C4-2B (cell line): ENCODE results near the gene UVRAG.

Experiments used
- H3K27ac ChIP-seq: fragments of 450-650 bp; 2 replicates; pipeline ENCODE4 v1.5.1; 2017
- CTCF ChIP-seq: fragments of 450-650 bp; conservative IDR thresholded peaks from 2 replicates; pipeline ENCODE4 v1.5.1; 2017; ENCODE audit warnings: mild to moderate bottlenecking
- ZFX ChIP-seq: fragments of 450-650 bp; IDR thresholded peaks from 2 replicates; pipeline ENCODE4 v1.6.1; 2017

UVRAG gene

GRCh38 chr11:76158394-76159302, 343.6 kb downstream of the UVRAG start:
- H3K27ac ChIP-seq = no peak overlapping the region
- TF ChIP-seq CTCF (no peak), ZFX (no peak)

- no peak overlapping the region for H3K27ac ChIP-seq
Measured at GRCh38 chr11:76159303-76159937, 344.4 kb downstream of the UVRAG start.

GRCh38 chr11:76159983-76160661, 345.1 kb downstream of the UVRAG start:
- TF ChIP-seq ZFX (no peak), CTCF (no peak)
- no peak overlapping the region for H3K27ac ChIP-seq

More at GRCh38 chr11:76159303-76159937, 344.4 kb downstream of the UVRAG start:
- TF ChIP-seq CTCF = no peak
- no peak for TF ChIP-seq ZFX

- TF ChIP-seq ZFX (no peak), CTCF (no peak)
- H3K27ac ChIP-seq = no peak overlapping the region
Measured at GRCh38 chr11:76160856-76161255, 345.8 kb downstream of the UVRAG start.

DNA sequence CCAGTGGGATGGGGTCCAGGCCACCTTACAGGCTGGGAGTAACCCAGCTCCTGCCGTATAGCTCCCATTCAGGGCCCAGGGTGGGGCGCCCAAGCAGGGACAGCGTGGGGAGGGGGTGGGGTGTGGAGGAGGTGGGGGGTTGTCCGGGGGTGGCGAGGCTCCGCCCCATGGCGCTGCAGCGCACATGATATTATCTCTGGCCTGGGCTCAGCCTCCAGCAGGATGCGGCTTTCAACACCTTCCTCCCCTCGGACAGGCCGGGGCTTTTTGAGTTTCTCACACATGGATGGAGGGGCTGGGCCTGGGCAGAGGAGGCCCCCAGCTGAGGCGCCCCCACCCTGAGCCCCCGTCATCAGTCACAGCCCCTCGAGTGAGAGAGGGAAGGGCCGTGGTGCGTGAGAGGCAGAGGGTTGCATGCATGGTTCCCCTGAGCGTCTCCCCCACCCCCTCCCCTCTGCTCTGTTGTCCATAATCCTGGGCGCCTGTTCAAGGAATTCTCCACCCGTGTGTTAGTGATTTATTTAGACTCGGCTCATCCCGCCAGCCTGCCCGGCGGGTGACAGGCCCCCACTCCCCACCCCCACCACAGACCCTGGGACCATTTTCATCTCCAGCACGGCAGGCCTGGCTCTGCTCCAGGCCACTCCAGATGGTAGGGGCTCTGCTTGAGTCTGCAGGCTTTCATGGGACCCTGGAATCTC, 346.4 kb downstream of the UVRAG start:
- no peak overlapping the region for H3K27ac ChIP-seq
- TF ChIP-seq CTCF (no peak), ZFX (no peak)

- H3K27ac ChIP-seq = no peak overlapping the region
- no peak for TF ChIP-seq CTCF
- no peak for TF ChIP-seq ZFX
Measured at GRCh38 chr11:76162336-76163288, 347.6 kb downstream of the UVRAG start.
